HepG2 (cell line): Measurements from ENCODE around the gene TYMP. TPM values are rescaled to one million over a fixed set of nuclear protein-coding genes. Genes with fewer than 3 reads are reported as not detected.
"Not testable (repeated sequence)": the region's sequence is repeated elsewhere in the genome, so short reads cannot be mapped to it uniquely, and the experiment has no call there.

ENCODE experiments used
- ATAC-seq: fragments of 200-7000 bp; cut with Tn5 transposase; 3 replicates; pipeline ENCODE4 v1.9.1; 2020; ENCODE audit warnings: mild to moderate bottlenecking, moderate library complexity
- BruUV-seq: library from RNA; stranded (reverse); fragments of 400-500 nt; replicated peaks from 2 replicates; lab custom pipeline; 2021; lab: Mats Ljungman, UMichigan
- CTCF ChIA-PET: fragments of 300-600 bp; formaldehyde crosslinking; extraction: SDS; loops from one replicate; lab custom pipeline; 2021; ENCODE audit warnings: low total read pairs, inconsistent platforms, low intra/inter-chr PET ratio; lab: Yijun Ruan, JAX
- POLR2A ChIA-PET: fragments of 350-600 bp; sonication (Branson Sonifier 250); formaldehyde crosslinking; loops from one replicate; lab custom pipeline; 2020; ENCODE audit warnings: antibody characterized with exemption, inconsistent platforms; lab: Yijun Ruan, JAX
- DNase-seq: peaks from one replicate; pipeline ENCODE4 v3.0.0-alpha.2; 2015; ENCODE audit warnings: low spot score
- FAIRE-seq: peaks from 3 replicates; lab custom pipeline; 2011; peaks lifted over from hg19 to GRCh38; lab: Jason Lieb, UNC
- H2AFZ ChIP-seq: one replicate; pipeline ENCODE4 v1.6.1; 2011; ENCODE audit warnings: low read length, inconsistent platforms
- H3K27ac ChIP-seq: fragments of 300-600 bp; 3 replicates; pipeline ENCODE4 v1.8.0; 2011; ENCODE audit warnings: mixed run types, mild to moderate bottlenecking, mixed read lengths, low read length, inconsistent platforms; ENCODE audit not compliant: insufficient read depth; ENCODE audit errors: extremely low read length
- H3K27me3 ChIP-seq, 2 experiments: fragments of 200-600 bp in 1 of 2; 2 replicates in 1 of 2; 3 replicates in 1 of 2; pipeline versions ENCODE4 v1.6.0 to v1.8.0; 2011; ENCODE audit warnings: low read length in 2 of 2, mild to moderate bottlenecking in 2 of 2, moderate library complexity in 2 of 2, inconsistent platforms in 1 of 2; ENCODE audit not compliant: insufficient read depth in 2 of 2, control insufficient read depth in 1 of 2
- H3K36me3 ChIP-seq, 2 experiments: fragments of 200-600 bp in 1 of 2; replicated peaks in 1 of 2; 2 replicates in 1 of 2; 3 replicates in 1 of 2; pipeline versions ENCODE4 v1.5.1 to v1.8.0; 2011; ENCODE audit warnings: low read length in 2 of 2, inconsistent platforms in 1 of 2; ENCODE audit not compliant: insufficient read depth in 2 of 2, control insufficient read depth in 1 of 2
- H3K4me1 ChIP-seq: 2 replicates; pipeline ENCODE4 v1.5.1; 2012; ENCODE audit warnings: low read length, inconsistent platforms; ENCODE audit not compliant: insufficient read depth
- H3K4me2 ChIP-seq: 2 replicates; pipeline ENCODE4 v1.6.0; 2011; ENCODE audit warnings: low read depth, low read length, inconsistent platforms
- H3K4me3 ChIP-seq, 3 experiments: fragments of 200-600 bp in 1 of 3; sonication (generic), shearing (Covaris generic) in 1 of 3; replicated peaks in 1 of 3; 2 replicates each; pipeline ENCODE4 v1.5.1; 2011 to 2016; ENCODE audit warnings: low read length in 3 of 3, inconsistent platforms in 2 of 3, low read depth in 2 of 3, mild to moderate bottlenecking in 2 of 3, control low read depth in 1 of 3, mixed read lengths in 1 of 3; ENCODE audit not compliant: insufficient read depth in 1 of 3
- H3K79me2 ChIP-seq: one replicate; pipeline ENCODE4 v1.6.1; 2011; ENCODE audit warnings: low read length, inconsistent platforms; ENCODE audit not compliant: insufficient read depth
- H3K9ac ChIP-seq: 2 replicates; pipeline ENCODE4 v1.6.0; 2011; ENCODE audit warnings: mild to moderate bottlenecking, low read depth, low read length, inconsistent platforms; ENCODE audit not compliant: insufficient read depth
- H3K9me3 ChIP-seq: 2 replicates; pipeline ENCODE4 v1.5.1; 2012; ENCODE audit warnings: mild to moderate bottlenecking, low read length
- H4K20me1 ChIP-seq: 2 replicates; pipeline ENCODE4 v1.6.0; 2011; ENCODE audit warnings: inconsistent platforms, mild to moderate bottlenecking, low read length, moderate library complexity; ENCODE audit not compliant: insufficient read depth
- FOXP1 ChIP-seq, 2 experiments: fragments of 450-650 bp in 1 of 2; IDR thresholded peaks; 2 replicates each; pipeline ENCODE4 v1.6.1; 2017 to 2018; ENCODE audit warnings: antibody characterized with exemption in 1 of 2
- IRF2 ChIP-seq: IDR thresholded peaks from 2 replicates; pipeline ENCODE4 v1.6.1; 2018; ENCODE audit warnings: missing genetic modification reagents, missing compliant biosample characterization
- KAT2B ChIP-seq: fragments of 150-350 bp; IDR thresholded peaks from 2 replicates; pipeline ENCODE4 v1.6.1; 2014; ENCODE audit warnings: low read depth, low read length, borderline replicate concordance
- KMT2A ChIP-seq: sonication (generic); formaldehyde crosslinking; IDR thresholded peaks from 2 replicates; pipeline ENCODE4 v1.4.0; 2020; ENCODE audit warnings: missing genetic modification reagents
- SP4 ChIP-seq: sonication (generic); formaldehyde crosslinking; IDR thresholded peaks from 2 replicates; pipeline ENCODE4 v1.8.1; 2023; ENCODE audit warnings: mild to moderate bottlenecking, missing genetic modification reagents
- TBX3 ChIP-seq: fragments of 450-650 bp; IDR thresholded peaks from 2 replicates; pipeline ENCODE4 v1.6.1; 2017; ENCODE audit warnings: antibody characterized with exemption, mild to moderate bottlenecking, inconsistent platforms, borderline replicate concordance
- TCF7 ChIP-seq: sonication (generic); IDR thresholded peaks from 2 replicates; pipeline ENCODE4 v1.6.1; 2016; ENCODE audit warnings: antibody characterized with exemption, low read depth
- ZNF292 ChIP-seq: sonication (generic); formaldehyde crosslinking; IDR thresholded peaks from 2 replicates; pipeline ENCODE4 v1.8.1; 2022; ENCODE audit warnings: mild to moderate bottlenecking, low read depth, missing genetic modification reagents, borderline replicate concordance
- ZNF510 ChIP-seq: sonication (generic); formaldehyde crosslinking; IDR thresholded peaks from 2 replicates; pipeline ENCODE4 v1.4.0; 2020; ENCODE audit warnings: low read depth, mild to moderate bottlenecking, missing genetic modification reagents
- ZNF563 ChIP-seq: sonication (generic); formaldehyde crosslinking; IDR thresholded peaks from 2 replicates; pipeline ENCODE4 v1.8.0; 2022; ENCODE audit warnings: mild to moderate bottlenecking, moderate library complexity, missing genetic modification reagents
- ZNF713 ChIP-seq: sonication (generic); formaldehyde crosslinking; IDR thresholded peaks from 2 replicates; pipeline ENCODE4 v1.4.0; 2020; ENCODE audit warnings: mild to moderate bottlenecking, missing genetic modification reagents
- ZNF792 ChIP-seq: IDR thresholded peaks from 2 replicates; pipeline ENCODE4 v1.6.1; 2016
- WGBS: methylation state at CpG from one replicate; pipeline ENCODE4 v1.1.6; 2017; ENCODE audit warnings: low lambda C conversion rate; 5-methylcytosine and 5-hydroxymethylcytosine counted together
- in situ Hi-C: cut with HindIII; loops from 2 replicates; pipeline ENCODE4 v1.10.0; 2017; ENCODE audit warnings: low pct_unique_long_range_greater_than_20kb; ENCODE audit not compliant: extremely low pct_ligation_motif_present
- intact Hi-C: fragments of 100-400 bp; cut with micrococcal nuclease; formaldehyde crosslinking; loops from one replicate; pipeline ENCODE4 v1.10.0; 2022; ENCODE audit not compliant: unreplicated experiment
- polyA plus RNA-seq, 8 experiments: library from polyadenylated mRNA; depleted of rRNA in 3 of 8; stranded (reverse) in 7 of 8; unstranded in 1 of 8; fragments of >200 nt; fragmentation: Illumina TruSeq in 4 of 8; extraction: Trizol in 4 of 8; gene quantifications; 2 replicates each; pipeline versions ENCODE4 v1.2.1 to v1.2.3, GENCODE V29; 2011 to 2016; ENCODE audit warnings: low read depth in 4 of 8, missing spikeins in 1 of 8, mixed read lengths in 1 of 8; ENCODE audit not compliant: insufficient read depth in 1 of 8
- total RNA-seq, 5 experiments: library from RNA; depleted of rRNA; stranded (reverse); fragments of >200 nt; fragmentation: Illumina TruSeq; extraction: Trizol; gene quantifications; 2 replicates each; pipeline ENCODE4 v1.2.3, GENCODE V29; 2016; ENCODE audit warnings: low read depth in 1 of 5

The TYMP gene
- total and polyA plus RNA-seq, 2 of the 13 experiments (the other 11 are each of a cell fraction or from before 2014, with no cell fraction given) = 3.9 to 4.3 TPM

GRCh38 chr22:50520826-50521453 lies 8.9 kb downstream of the TYMP start:
- Histone ChIP-seq H3K36me3 (peaks cover 21 to 62% of the 10 kb centered on the region in 2 experiments), H3K27me3 (no peaks in the 10 kb centered on the region), H3K4me3 (no peak overlapping the region), H3K79me2 (peaks cover 18% of the 10 kb centered on the region), H3K9ac (no peak overlapping the region), H4K20me1 (peaks cover 19% of the 10 kb centered on the region)
- no peak for FAIRE-seq
- BruUV-seq = no TSS peak
- no peak for ATAC-seq
- intact Hi-C loops = no loop called here
- DNase-seq = no peak
- TF ChIP-seq ZNF792 = no peak
- TF ChIP-seq KAT2B = no peak
- TF ChIP-seq TBX3 = no peak
- no peak for TF ChIP-seq FOXP1 (IDR thresholded peaks at IDR 0.05)
- TF ChIP-seq FOXP1 (CRISPR knock-in tag; IDR thresholded peaks at IDR 0.05) = no peak
- TF ChIP-seq IRF2 (CRISPR knock-in tag) = no peak
- TF ChIP-seq ZNF713 (CRISPR knock-in tag) = no peak
- no peak for TF ChIP-seq ZNF563 (CRISPR knock-in tag)
- no peak for TF ChIP-seq TCF7
- no peak for TF ChIP-seq ZNF510
- TF ChIP-seq ZNF292 (CRISPR knock-in tag) = no peak
- TF ChIP-seq SP4 = no peak
- no peak for TF ChIP-seq KMT2A
- TF ChIP-seq, all 625 proteins: peak for 0
- H2AFZ ChIP-seq = no peak overlapping the region
- H3K27ac ChIP-seq = no peak overlapping the region
- H3K4me2 ChIP-seq = no peak overlapping the region
- in situ Hi-C loops = no loop called here
- H3K9me3 ChIP-seq = no peaks in the 10 kb centered on the region
- peaks cover 14% of the 10 kb centered on the region for H3K4me1 ChIP-seq
- CTCF ChIA-PET = no interaction called here
- WGBS = 99% methylated on average over 10 of the region's 13 CpGs
- POLR2A ChIA-PET = no interaction called here

GRCh38 chr22:50520184-50520583 lies 9.6 kb downstream of the TYMP start:
- H3K9me3 ChIP-seq, H3K4me3 ChIP-seq, H3K9ac ChIP-seq, H3K27me3 ChIP-seq, intact Hi-C loops, CTCF ChIA-PET, ATAC-seq, BruUV-seq, DNase-seq, POLR2A ChIA-PET, H2AFZ ChIP-seq, H3K27ac ChIP-seq, FAIRE-seq, in situ Hi-C loops, H3K4me2 ChIP-seq: not testable (repeated sequence)
- WGBS = 98% methylated on average over 8 of the region's 8 CpGs
- Histone ChIP-seq H3K4me1 (peaks cover 14% of the 10 kb centered on the region), H3K79me2 (peaks cover 18% of the 10 kb centered on the region), H4K20me1 (peaks cover 19% of the 10 kb centered on the region), H3K36me3 (peaks cover 21 to 62% of the 10 kb centered on the region in 2 experiments)
